ENCODE data around the gene PTPRU.

PTPRU gene

GRCh38 chr1:29247044-29247443 is 10.7 kb downstream of the PTPRU start (continued):
- TF ChIP-seq ZFP37 (tag by site-specific recombination; IDR thresholded peaks at IDR 0.05): no peak
- no peak for TF ChIP-seq ZNF76 (tag by site-specific recombination; IDR thresholded peaks at IDR 0.05; ENCODE audit: borderline replicate concordance, low read depth)
- no peak for TF ChIP-seq GLIS1 (tag by site-specific recombination; IDR thresholded peaks at IDR 0.05)
- TF ChIP-seq ZNF202 (tag by site-specific recombination; IDR thresholded peaks at IDR 0.05; ENCODE audit: borderline replicate concordance): no peak
- TF ChIP-seq ZNF629 (tag by site-specific recombination; IDR thresholded peaks at IDR 0.05): no peak
- TF ChIP-seq ZFP3 (tag by site-specific recombination; IDR thresholded peaks at IDR 0.05; ENCODE audit: low read depth): no peak
- no peak for TF ChIP-seq ZNF660 (tag by site-specific recombination; IDR thresholded peaks at IDR 0.05)
- no peak for TF ChIP-seq HOXD13 (CRISPR knock-in tag; IDR thresholded peaks at IDR 0.05; ENCODE audit: borderline replicate concordance)

- H3K9me3 ChIP-seq (ENCODE audit: control insufficient read depth, insufficient read depth, low read depth, low read length): no peaks in the 10 kb centered on the region
- no peaks in the 10 kb centered on the region for H3K4me1 ChIP-seq (ENCODE audit: control insufficient read depth, insufficient read depth, low read length)
- no peaks in the 10 kb centered on the region for H3K36me3 ChIP-seq (ENCODE audit: control insufficient read depth in 2 of 2, insufficient read depth in 1 of 2, low read length in 2 of 2)
- no peak overlapping the region for H3K27ac ChIP-seq (ENCODE audit: extremely low read depth, low read depth, low read length)
- TF ChIP-seq ZNF624 (tag by site-specific recombination; IDR thresholded peaks at IDR 0.05): no peak
- TF ChIP-seq ZNF148 (tag by site-specific recombination; IDR thresholded peaks at IDR 0.05; ENCODE audit: borderline replicate concordance): no peak
- no peak for TF ChIP-seq ZNF530 (tag by site-specific recombination; IDR thresholded peaks at IDR 0.05; ENCODE audit: low read depth)
- no peak for TF ChIP-seq ZNF19 (tag by site-specific recombination; IDR thresholded peaks at IDR 0.05; ENCODE audit: low read depth)
- POLR2A ChIA-PET: no interaction called here
- no peak overlapping the region for H3K4me3 ChIP-seq (ENCODE audit: low read depth, low read length)
- CTCF ChIA-PET: interaction anchor here (0.5 kb wide), 1 partner anchor 17 kb away, joined by 4 read pairs; no protein-coding TSS in a partner anchor
Measured at GRCh38 chr1:29247571-29248273, 11.4 kb downstream of the PTPRU start.

GRCh38 chr1:29248409-29248808 is 12.1 kb downstream of the PTPRU start:
- Histone ChIP-seq H3K27ac (ENCODE audit: extremely low read depth, low read depth, low read length) (no peak overlapping the region), H3K4me3 (ENCODE audit: low read depth, low read length) (no peak overlapping the region), H3K36me3 (ENCODE audit: control insufficient read depth in 2 of 2, insufficient read depth in 1 of 2, low read length in 2 of 2) (no peaks in the 10 kb centered on the region), H3K4me1 (ENCODE audit: control insufficient read depth, insufficient read depth, low read length) (no peaks in the 10 kb centered on the region), H3K9me3 (ENCODE audit: control insufficient read depth, insufficient read depth, low read depth, low read length) (no peaks in the 10 kb centered on the region)
- ChIA-PET POLR2A (no interaction called here), CTCF (interaction anchor here (0.6 kb wide), 1 partner anchor 1675 kb away, joined by 3 read pairs; no protein-coding TSS in a partner anchor)
- no peak for TF ChIP-seq ZNF645 (tag by site-specific recombination; IDR thresholded peaks at IDR 0.05)
- TF ChIP-seq ZNF514 (tag by site-specific recombination; IDR thresholded peaks at IDR 0.05): no peak
- TF ChIP-seq TCF7L2 (IDR thresholded peaks at IDR 0.05; ENCODE audit: borderline replicate concordance, low read depth, low read length): no peak
- no peak for TF ChIP-seq SP3 (tag by site-specific recombination; IDR thresholded peaks at IDR 0.05)

GRCh38 chr1:29249170-29249691 is 12.9 kb downstream of the PTPRU start:
- no peaks in the 10 kb centered on the region for H3K9me3 ChIP-seq (ENCODE audit: control insufficient read depth, insufficient read depth, low read depth, low read length)
- no peak overlapping the region for H3K4me3 ChIP-seq (ENCODE audit: low read depth, low read length)
- ChIA-PET POLR2A (no interaction called here), CTCF (interaction anchor here (0.5 to 0.6 kb wide), 2 partner anchors 1067 to 1674 kb away, joined by 3 read pairs; no protein-coding TSS in a partner anchor)
- H3K4me1 ChIP-seq (ENCODE audit: control insufficient read depth, insufficient read depth, low read length): no peaks in the 10 kb centered on the region
- no peak overlapping the region for H3K27ac ChIP-seq (ENCODE audit: extremely low read depth, low read depth, low read length)
- TF ChIP-seq ZBTB17 (tag by site-specific recombination; IDR thresholded peaks at IDR 0.05) (peak; percentile 18; the same call in 1 of the 2 replicates), ZNF449 (tag by site-specific recombination; IDR thresholded peaks at IDR 0.05) (0 out of 2 replicates have a peak, but pooled peaks have one; percentile 18), ZBTB20 (tag by site-specific recombination; IDR thresholded peaks at IDR 0.05) (peak; percentile 28; the same call in 1 of the 2 replicates), ZSCAN4 (tag by site-specific recombination; IDR thresholded peaks at IDR 0.05) (0 out of 2 replicates have a peak, but pooled peaks have one; percentile 8), ZNF24 (tag by site-specific recombination; IDR thresholded peaks at IDR 0.05) (no peak), ZNF157 (tag by site-specific recombination; IDR thresholded peaks at IDR 0.05) (no peak)
- H3K36me3 ChIP-seq (ENCODE audit: control insufficient read depth in 2 of 2, insufficient read depth in 1 of 2, low read length in 2 of 2): no peaks in the 10 kb centered on the region
